ENCODE measurements around the gene VPS16. TPM values are rescaled to one million over a fixed set of nuclear protein-coding genes. Genes with fewer than 3 reads are reported as not detected.
"Not testable (repeated sequence)": the region's sequence is repeated elsewhere in the genome, so short reads cannot be mapped to it uniquely, and the experiment has no call there.

VPS16 gene
- polyA plus RNA-seq, 2 of the 4 experiments (the other 2 are of a cell fraction), result 33.0 to 37.5 TPM

GRCh38 chr20:2894221-2894620, 53.7 kb downstream of the VPS16 start:
- POLR2A ChIA-PET, result no interaction called here
- no peak for FAIRE-seq
- DNase-seq (ENCODE audit: low read depth in 1 of 2, low spot score in 1 of 2), result no peak
- Histone ChIP-seq H3K4me2 (no peak overlapping the region), H3K9me3 (peaks cover 7% of the 10 kb centered on the region; the same call in 2 of the 3 replicates), H3K4me3 (no peak overlapping the region), H3K4me1 (peaks cover 11% of the 10 kb centered on the region; the same call in 2 of the 3 replicates), H3K27ac (no peak overlapping the region)
- TF ChIP-seq CEBPB (IDR thresholded peaks at IDR 0.05) (no peak), NR3C1 (IDR thresholded peaks at IDR 0.05) (no peak), ELK1 (IDR thresholded peaks at IDR 0.05; ENCODE audit: low read depth, low read length) (no peak), BCL3 (IDR thresholded peaks at IDR 0.05) (no peak), TP53 (CRISPR knock-in tag; IDR thresholded peaks at IDR 0.05) (no peak), ATOH8 (CRISPR knock-in tag; IDR thresholded peaks at IDR 0.05; ENCODE audit: low read depth) (no peak), BHLHE40 (IDR thresholded peaks at IDR 0.05; ENCODE audit: low read depth, low read length) (no peak), MAX (IDR thresholded peaks at IDR 0.05) (no peak), POLR2A (IDR thresholded peaks at IDR 0.05; ENCODE audit: low read length) (no peak), PHF8 (IDR thresholded peaks at IDR 0.05; ENCODE audit: borderline replicate concordance, low read depth) (no peak), CTCF (IDR thresholded peaks at IDR 0.05) (no peak), SMC3 (IDR thresholded peaks at IDR 0.05) (no peak), CHD4 (IDR thresholded peaks at IDR 0.05; ENCODE audit: borderline replicate concordance) (no peak), RFX5 (IDR thresholded peaks at IDR 0.05) (no peak), POLR2AphosphoS2 (conservative IDR thresholded peaks at IDR 0.05; ENCODE audit: low read length) (no peak), HOXB13 (CRISPR knock-in tag; IDR thresholded peaks at IDR 0.05; ENCODE audit: low read depth) (no peak)
- CTCF ChIA-PET, result interaction anchor here (0.6 kb wide), 2 partner anchors 85 to 206 kb away, joined by 3 read pairs; no protein-coding TSS in a partner anchor
- ATAC-seq, result no peak
- WGBS (ENCODE audit: missing lambda C conversion rate), result 86% methylated on average over 2 of the region's 2 CpGs

GRCh38 chr20:2895154-2895553, 54.6 kb downstream of the VPS16 start:
- H3K9me3 ChIP-seq; CTCF ChIA-PET; H3K4me3 ChIP-seq; POLR2A ChIA-PET; H3K4me2 ChIP-seq; H3K27ac ChIP-seq; ATAC-seq; FAIRE-seq; DNase-seq (ENCODE audit: low read depth in 1 of 2, low spot score in 1 of 2): not testable (repeated sequence)
- WGBS (ENCODE audit: missing lambda C conversion rate), result 97% methylated on average over 3 of the region's 3 CpGs
- H3K4me1 ChIP-seq, result peaks cover 10% of the 10 kb centered on the region; the same call in 2 of the 3 replicates

- Histone ChIP-seq H3K27ac (no peak overlapping the region), H3K4me2 (no peak overlapping the region), H3K4me3 (no peak overlapping the region), H3K4me1 (no peaks in the 10 kb centered on the region), H3K9me3 (peaks cover 7% of the 10 kb centered on the region; the same call in 2 of the 3 replicates)
- DNase-seq (ENCODE audit: low read depth in 1 of 2, low spot score in 1 of 2) (no peak), FAIRE-seq (no peak), ATAC-seq (no peak)
- WGBS (ENCODE audit: missing lambda C conversion rate), result 87% methylated on average over 3 of the region's 3 CpGs
- POLR2A ChIA-PET, result interaction anchor here (0.8 kb wide), 1 partner anchor 11 kb away, joined by 3 read pairs; no protein-coding TSS in a partner anchor
- CTCF ChIA-PET, result no interaction called here
- no peak for TF ChIP-seq PBX3 (IDR thresholded peaks at IDR 0.05)
- no peak for TF ChIP-seq MYC (IDR thresholded peaks at IDR 0.05; ENCODE audit: borderline replicate concordance, low read length)
- no peak for TF ChIP-seq ATOH8 (CRISPR knock-in tag; IDR thresholded peaks at IDR 0.05; ENCODE audit: low read depth)
- TF ChIP-seq JUN (IDR thresholded peaks at IDR 0.05), result no peak
- no peak for TF ChIP-seq EHMT2 (IDR thresholded peaks at IDR 0.05; ENCODE audit: low read depth)
- no peak for TF ChIP-seq CHD4 (IDR thresholded peaks at IDR 0.05; ENCODE audit: borderline replicate concordance)
- no peak for TF ChIP-seq KDM5A (IDR thresholded peaks at IDR 0.05)
- no peak for TF ChIP-seq RCOR1 (IDR thresholded peaks at IDR 0.05; ENCODE audit: low read depth, low read length)
- TF ChIP-seq TFCP2L1 (CRISPR knock-in tag; IDR thresholded peaks at IDR 0.05), result no peak
- no peak for TF ChIP-seq EHF (CRISPR knock-in tag; IDR thresholded peaks at IDR 0.05)
- TF ChIP-seq MAX (IDR thresholded peaks at IDR 0.05), result no peak
Measured at GRCh38 chr20:2899243-2899642, 58.7 kb downstream of the VPS16 start.

All from A549 (cell line).